ENCODE results near the gene SAMD5.

SAMD5 gene

DNA sequence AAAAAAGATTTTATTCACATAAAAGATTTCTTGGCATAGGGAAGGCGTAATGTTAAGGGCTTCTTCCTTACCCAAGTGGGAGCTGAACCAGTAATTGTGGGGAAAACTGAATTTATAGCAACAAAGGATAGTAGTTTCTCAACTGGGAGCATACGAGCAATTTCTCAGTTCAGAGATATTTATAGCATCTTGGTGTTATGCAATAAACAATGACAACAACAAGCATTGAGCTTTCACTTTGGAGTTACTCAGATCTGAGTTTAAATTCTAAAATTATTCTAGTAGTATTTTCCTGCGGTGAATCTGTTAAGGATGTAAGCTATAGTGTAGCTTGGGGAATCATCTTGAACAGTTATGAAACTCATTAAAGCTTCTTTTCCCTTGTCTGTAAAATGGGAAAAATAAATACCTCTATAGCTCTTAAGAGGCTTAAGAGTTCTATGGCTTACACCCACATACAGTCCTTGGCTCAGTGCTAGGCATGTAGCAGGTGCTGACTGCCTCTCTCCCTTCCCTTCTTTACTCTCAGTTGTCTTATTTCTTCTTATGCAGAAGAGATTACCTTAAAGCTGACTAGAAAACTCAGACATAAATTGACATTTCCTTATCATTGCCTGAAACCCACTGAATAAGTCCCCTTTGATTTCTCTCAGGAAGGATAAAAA lies 58.8 kb downstream of the SAMD5 start:
- no peak for DNase-seq

- DNase-seq = no peak
Observed at GRCh38 chr6:147569788-147570187, 61.3 kb downstream of the SAMD5 start.

- DNase-seq = no peak
Observed at GRCh38 chr6:147570681-147571080, 62.2 kb downstream of the SAMD5 start.

DNA sequence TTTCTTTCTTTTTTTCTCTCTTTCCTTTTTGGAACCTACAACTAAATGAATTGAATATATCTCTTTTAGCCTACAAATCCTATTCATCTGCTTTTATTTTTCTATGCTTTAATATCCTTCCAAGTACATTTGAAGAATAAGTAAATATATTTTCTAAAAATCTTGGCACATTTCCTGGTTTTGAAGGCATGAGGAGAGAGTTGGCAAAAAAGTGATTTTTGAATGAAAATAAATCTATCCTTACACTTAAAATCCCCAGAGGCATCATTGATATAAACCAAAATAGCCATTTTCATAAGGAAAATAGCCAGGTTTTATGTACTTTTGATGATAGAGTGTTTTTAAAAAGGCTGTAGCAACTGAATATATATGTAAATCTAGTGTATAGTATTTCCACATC lies 69.0 kb downstream of the SAMD5 start:
- no peak for DNase-seq

GRCh38 chr6:147578159-147578558 lies 69.7 kb downstream of the SAMD5 start:
- no peak for DNase-seq

- DNase-seq = no peak
Observed at GRCh38 chr6:147578883-147579282, 70.4 kb downstream of the SAMD5 start.

- no peak for DNase-seq
Observed at GRCh38 chr6:147579667-147580066, 71.2 kb downstream of the SAMD5 start.

GRCh38 chr6:147582991-147583390 lies 74.5 kb downstream of the SAMD5 start:
- DNase-seq = no peak

- DNase-seq = no peak
Observed at GRCh38 chr6:147585256-147585655, 76.8 kb downstream of the SAMD5 start.

GRCh38 chr6:147586044-147586443 lies 77.6 kb downstream of the SAMD5 start:
- DNase-seq = no peak

GRCh38 chr6:147587907-147588306 lies 79.4 kb downstream of the SAMD5 start:
- DNase-seq = no peak

GRCh38 chr6:147588469-147588868 lies 80.0 kb downstream of the SAMD5 start:
- no peak for DNase-seq

DNA sequence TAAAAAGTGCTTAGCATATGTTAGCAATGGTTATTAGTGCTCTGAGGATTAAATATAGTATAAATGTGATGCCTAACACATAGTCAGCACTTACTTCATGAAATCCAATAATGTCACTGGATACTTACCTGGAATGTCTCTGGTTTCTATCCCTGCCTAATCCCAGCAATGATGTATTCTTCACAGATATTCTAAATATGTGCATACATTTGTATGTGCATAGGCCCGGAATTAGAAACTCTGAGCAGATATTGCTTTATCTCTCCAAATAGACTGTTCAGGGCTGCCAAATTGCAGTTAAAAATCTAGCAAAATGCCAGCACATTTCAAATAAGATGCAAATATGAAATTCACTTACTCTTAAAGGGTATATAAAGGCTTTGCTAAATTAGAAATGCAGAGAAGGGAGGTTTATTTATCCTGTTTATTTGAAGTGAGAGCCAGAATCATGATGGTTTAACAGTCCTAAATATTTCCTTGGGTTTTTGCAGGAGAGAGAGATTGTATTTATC lies 81.3 kb downstream of the SAMD5 start:
- DNase-seq = no peak

GRCh38 chr6:147595961-147596360 lies 87.5 kb downstream of the SAMD5 start:
- DNase-seq = no peak

DNA sequence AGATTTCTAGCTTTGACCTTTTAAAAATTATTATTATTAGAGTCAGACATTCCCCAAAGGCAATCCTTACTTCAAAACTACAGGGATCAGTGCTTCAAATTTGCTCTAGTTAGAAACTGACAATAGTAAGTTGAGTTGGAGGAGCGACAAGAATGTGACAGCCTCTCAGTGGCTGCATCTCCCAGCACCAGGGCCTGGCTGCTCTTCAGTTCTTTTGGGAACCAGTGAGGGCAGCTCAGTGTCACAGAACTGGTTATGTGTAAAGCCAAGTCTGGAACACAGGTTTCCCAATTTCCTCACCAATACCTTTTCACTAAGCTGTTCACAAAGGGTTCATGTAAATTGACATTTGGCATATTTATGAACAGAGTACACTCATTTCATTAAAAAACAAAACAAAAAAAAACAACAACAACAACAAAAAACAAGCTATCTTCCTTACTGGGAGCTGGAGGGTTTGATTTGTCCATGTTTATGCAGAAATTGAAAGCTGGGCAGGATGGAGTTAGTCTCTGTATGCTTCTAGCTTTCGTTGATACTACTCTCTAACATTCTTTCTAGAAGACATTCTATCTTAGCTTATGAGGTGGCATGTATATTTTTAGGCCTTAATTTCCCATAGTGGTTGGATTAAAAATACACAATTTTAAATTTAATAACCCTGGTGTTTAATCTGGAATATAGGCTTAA lies 95.0 kb downstream of the SAMD5 start:
- no peak for DNase-seq

DNA sequence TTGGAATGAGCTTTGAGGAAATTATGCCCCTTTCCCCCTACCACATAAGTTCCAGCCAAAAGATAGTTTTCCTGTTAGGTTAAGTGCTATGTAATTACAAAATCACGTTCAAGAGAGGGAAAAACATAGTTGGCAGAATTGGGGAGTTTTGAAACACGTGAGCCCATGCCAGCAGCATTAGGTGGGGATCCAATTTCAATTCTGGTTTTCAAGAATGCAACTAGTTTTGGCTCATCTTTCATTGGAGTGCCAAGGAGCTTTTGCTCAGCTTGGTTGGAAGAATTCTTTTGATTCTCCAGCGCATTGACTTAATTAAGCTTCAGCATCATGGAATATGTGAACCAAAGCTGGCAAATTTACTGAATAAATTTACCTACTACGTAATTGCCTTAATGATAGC lies 95.9 kb downstream of the SAMD5 start:
- DNase-seq = no peak

DNA sequence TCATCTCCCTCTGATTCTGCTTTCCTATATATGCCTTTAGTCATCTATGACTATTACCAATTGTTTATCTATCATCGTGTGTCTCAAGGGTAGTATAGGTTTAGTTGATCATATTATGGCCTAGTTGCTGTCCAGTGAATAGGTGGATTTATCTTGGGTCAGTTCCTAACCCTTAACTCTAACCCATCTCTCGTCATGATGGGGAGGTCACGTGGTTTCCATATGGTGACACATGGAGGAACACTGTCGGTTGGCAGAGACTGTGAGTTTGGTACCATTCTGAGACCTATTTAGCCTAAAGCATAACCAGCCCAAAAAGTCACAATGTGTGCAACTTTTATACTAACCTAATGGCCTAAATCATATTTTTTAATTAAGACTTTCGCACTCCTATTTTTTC lies 103.5 kb downstream of the SAMD5 start:
- no peak for DNase-seq

GRCh38 chr6:147614501-147614900 lies 106.0 kb downstream of the SAMD5 start:
- DNase-seq = no peak

DNA sequence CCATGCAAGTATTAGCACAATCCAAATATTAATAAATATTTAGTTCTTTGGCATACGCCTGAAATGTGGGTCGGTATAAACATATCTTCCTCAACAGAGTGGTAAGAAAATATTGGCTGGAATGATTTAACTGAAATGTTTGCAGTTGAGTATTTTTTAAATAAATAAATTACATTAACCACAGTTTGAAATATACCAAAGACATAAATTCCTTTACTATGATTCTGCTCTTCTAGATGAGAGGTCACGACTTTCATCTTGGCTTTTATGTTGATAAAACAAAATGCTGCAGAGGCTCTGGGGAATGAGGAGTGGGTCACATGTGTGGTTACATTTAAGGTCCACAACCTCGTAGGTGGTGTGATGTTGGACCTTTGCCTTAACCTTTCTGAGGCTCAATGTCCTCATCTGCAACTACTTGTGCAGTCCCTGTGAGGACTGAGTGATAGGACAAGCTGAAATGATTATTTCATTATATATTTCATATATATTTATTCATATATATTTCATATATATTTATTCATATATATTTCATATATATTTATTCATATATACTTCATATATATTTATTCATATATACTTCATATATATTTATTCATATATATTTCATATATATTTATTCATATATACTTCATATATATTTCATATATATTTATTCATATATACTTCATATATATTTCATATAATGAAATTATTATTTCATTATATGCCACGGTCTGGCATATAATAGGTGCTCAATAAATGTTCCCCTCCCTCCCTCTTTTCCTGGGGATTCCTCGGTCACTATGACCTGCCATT lies 107.4 kb downstream of the SAMD5 start:
- no peak for DNase-seq

- DNase-seq = no peak
Observed at GRCh38 chr6:147617366-147617765, 108.9 kb downstream of the SAMD5 start.

DNA sequence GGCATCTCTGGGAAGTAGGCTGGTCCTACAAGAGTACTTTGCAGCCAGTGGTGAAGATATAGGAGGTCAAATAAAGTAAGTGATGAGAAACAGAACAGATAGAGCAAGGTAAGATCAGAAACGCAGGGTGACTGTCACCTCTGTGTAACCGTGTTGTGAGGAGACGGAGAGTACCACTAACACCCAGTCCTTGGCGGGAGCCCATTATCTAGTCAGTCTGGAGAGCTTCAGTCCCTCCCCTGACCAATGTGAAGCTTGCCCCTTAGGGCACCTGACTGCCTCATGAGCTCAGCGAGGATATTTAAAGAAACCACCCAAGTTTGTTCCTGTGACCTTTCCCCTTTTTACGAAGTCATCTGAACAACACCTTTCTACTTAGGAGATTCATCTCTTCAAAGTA lies 110.0 kb downstream of the SAMD5 start:
- DNase-seq = no peak

- DNase-seq = no peak
Observed at GRCh38 chr6:147618927-147619326, 110.4 kb downstream of the SAMD5 start.

All from CD4-positive, alpha-beta T cell treated with Interleukin-4 for 4 hours (primary cell).